Smooth muscle cell of the brain vasculature (primary cell): ENCODE data around the gene GNAI2.

Experiments
- DNase-seq: peaks from one replicate; pipeline ENCODE4 v3.0.0-alpha.2; 2012; ENCODE audit warnings: low read depth, low spot score

Gene GNAI2

DNA sequence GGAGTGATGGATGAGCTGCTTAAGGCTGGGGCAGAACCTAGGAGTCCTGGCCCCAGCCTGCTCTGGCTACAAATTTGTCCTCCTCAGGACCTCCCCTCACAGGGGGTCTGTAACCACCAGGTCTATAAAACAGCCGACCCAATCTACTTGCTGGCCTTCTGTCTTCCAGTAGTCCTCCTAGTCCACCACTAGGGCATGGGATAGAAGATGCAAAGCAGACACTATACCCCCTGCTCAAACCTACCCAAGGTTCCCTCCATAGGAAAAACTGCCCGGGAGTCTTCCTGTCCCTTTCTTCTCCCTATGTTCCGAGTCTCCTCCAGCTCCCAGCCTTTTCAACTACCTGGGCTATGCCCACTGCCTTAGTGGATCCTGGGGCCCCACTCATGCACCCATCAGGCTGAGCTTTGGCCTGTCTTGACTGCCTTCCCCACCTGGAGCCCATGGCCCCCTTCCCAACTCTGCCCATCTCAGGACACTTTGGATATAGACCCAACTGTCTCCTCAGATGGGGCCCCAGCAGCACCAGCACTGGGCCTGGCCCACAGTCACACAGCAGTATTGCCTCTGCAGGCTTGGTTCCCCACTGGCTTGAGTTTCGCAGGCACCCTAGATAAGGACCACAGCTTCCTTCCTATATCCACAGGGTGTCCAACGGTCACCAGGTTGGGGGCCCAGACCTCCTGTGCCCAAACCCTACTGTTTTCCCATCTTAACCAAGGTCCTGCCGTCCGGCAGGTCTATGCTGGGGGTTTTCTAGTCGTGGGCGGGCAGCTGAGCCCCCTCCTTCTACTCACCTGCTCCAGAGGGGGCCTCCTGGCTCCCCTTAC is 62.1 kb downstream of the GNAI2 start:
- DNase-seq, result no peak

DNA sequence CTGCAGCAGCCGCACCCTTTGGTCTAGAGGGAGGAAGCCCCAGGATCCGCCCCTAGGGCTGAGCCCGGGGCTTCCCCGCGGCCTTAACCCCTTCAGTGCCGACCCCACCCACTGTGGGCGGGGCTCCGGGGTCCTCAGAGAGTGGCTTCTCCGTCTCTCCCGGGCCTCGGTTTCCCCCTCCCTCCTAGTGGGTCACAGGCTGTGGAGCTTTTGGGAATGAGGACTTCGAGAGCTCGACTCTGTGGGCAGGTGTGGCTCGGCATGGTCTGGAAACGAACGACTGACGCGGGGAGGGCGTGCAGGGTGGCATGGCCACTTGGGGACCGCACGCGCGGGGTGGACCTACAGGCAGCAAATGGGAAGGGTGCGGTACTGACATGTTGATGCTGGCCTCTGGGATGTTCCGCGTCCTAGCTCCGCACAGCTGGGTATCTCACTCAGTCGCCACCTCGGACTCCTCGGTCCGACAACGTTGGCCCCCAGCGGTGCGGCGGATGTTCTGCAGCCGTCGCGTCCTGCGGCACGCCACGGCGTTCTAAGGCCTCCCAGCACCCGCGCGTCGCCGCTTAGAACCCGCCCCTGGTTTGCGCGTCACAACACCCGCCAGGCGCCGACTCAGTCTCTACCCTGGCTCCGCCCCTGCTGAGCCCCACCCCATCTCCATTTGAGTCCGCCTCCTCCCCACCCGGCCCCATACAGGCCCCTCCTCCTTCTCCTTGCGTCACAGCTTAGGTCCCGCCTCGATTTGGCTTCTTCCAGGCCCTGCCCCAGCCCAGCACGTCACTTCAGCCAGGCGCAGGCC is 63.0 kb downstream of the GNAI2 start, which contains the start of the genes HYAL3 and NAA80:
Gene HYAL3, minus strand, starts transcription at position 570 of the 802 bp plus-strand sequence. CDS start 3,803 bp downstream, outside the sequence.
Gene NAA80, minus strand, starts transcription at position 570 of the 802 bp plus-strand sequence. CDS start 1,942 bp downstream, outside the sequence.
- DNase-seq, result peak; percentile 99

DNA sequence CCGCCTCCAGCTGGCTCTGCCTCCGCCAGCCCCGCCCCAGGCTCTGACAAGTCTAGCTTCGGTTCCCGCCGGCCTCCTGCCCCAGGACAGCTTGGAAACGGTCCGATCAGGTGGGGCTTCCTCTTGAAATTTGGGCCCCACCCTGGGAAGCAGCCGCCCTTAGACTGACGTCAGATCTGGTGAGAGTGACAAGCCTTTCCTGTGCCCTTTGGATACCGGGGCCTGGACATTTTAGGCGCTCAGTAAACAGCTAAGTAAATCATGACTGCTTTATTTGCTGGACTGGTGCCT is 63.6 kb downstream of the GNAI2 start:
- no peak for DNase-seq

DNA sequence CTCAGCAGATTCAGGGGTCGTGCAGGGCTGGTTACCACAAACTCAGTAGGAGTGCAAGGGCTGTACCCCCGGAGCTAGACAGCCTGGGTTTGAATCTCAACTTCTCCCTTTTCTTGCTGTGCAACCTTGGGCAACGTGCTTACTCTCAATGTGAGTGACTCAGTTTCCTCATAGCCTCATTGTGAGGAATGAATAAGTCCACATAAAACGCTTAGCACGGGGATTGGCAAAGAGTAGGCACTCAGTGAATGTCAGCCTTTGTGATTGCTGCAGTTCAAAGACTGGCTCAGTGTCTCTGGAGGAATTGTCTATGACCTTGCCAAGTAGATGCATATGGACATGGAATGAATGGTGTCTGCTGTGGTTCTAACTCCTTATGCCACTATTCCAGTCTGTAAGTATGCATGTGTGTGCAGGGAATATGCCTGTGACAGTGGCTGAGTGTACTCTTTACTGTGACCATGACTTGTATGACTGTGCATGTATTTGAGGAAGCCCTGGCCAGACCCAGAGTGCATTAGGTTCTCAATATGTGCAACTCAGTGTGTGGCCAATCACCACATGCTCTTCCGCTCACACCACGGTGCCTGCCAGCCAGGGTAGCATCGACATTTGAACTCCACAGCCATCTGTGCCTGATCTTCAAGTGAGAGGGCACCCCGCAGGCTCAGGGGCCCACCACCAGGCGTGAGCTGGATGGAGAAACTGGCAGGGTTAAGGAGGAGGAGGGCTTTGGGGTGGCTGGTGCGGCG is 64.1 kb downstream of the GNAI2 start:
- no peak for DNase-seq

DNA sequence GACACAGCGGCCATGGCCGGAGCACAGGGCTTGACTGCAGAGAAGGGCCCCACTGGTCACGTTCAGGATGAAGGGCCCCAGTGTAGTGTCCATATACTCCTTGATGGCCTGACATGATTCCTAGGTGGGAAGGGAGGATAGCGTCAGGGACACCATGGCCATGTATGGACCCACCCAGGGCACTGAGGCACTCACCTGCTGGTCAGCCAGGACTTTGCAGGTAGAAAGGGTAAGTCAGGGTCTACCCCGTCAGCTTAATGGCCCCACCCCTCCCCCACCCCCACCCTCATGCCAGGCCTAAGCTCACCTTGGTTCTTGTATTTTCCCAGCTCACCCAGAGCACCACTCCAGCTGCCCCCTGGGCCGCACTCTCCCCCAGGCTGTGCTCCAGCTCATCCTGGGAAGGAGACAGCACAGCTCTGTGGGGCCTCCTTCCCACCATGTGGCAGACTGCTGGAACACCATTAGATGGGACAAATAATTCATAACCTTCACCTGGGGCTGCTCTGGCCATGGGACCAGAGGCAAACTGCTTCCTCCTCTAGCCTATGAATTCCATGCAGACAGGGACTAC is 64.8 kb downstream of the GNAI2 start:
- DNase-seq, result no peak

DNA sequence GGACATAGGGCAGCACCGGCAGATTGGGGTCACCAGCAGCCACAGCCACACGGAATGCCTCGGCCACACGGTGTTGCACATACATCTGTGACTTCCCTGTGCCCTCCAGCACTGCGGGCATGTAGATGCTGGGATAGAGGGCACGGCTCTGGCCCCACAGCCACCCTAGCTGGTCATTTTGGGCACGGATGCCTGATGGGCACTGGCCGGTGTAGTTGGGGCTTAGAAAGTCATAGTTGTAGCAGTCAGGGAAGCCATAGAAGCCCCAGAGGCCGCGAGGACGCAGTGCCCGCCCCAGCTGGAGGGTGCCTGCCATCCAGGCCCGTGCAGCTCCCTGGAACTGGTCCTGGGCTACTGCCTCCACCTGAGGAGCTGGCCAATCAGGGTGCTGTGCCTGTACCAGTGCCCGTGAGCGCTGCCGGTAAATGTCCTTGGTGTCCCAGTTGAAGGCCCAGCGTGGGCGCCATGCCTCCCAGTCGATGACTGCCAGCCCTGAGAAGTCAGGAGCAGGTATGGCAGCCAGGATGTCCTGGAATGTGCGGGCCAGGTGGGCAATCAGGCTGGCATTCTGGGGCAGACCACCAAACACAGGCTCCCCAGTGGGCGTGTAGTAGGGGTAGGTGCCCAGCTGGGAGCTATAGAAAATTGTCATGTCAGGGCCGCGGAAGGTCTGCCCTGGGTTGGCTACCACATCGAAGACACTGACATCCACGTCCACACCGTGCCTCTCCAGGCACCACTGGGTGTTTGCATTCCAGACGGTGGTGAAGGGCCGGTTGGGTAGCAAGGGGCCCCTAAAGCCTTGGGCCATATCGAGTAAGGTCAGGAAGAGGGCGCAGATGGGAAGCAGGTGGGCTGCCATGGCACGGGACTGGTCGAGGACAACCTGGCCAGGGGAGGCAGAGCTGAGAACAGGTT is 66.3 kb downstream of the GNAI2 start:
- DNase-seq, result no peak

DNA sequence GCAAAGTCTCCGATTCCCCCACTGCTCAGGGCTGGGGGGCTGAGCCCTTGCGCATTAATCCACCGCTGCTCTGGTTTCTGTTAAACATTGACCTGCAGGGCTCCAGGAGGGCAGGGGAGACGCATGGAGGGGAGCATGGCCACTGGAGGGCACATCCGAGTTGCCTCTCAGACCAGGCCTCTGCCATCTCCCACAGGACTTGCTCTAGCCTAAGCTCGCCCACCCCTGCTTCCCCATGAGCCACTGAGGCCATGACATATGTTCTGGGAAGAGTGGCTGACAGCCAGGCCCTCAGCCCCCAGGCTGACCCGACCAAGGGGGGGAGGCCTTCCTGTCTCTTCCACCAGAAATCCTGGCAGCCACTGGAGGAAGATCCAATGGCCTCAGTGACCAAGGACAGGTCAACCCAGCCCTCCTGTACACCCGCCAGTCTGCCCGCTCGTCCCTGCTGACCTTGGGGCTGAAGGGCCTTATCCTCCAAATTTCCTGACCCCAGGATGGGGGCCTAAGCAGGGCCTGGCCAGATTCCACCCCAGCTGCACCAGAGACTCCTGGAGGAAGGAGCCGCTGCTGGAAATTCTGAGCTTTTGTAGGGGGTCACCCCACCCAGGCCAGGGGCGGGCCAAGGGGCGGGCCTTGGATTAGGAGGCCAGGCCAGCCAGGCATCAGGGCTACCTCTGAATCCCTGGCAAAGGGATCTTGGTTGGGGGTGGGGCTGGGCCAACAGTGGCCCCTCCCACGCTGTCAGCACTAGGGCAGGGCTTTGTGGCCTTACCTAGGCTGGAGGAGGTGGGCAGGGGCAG is 67.2 kb downstream of the GNAI2 start, which contains the start of gene HYAL1:
Gene HYAL1, minus strand, starts transcription at position 562 of the 803 bp plus-strand sequence. CDS start 618 bp downstream, outside the sequence.
- DNase-seq, result no peak

DNA sequence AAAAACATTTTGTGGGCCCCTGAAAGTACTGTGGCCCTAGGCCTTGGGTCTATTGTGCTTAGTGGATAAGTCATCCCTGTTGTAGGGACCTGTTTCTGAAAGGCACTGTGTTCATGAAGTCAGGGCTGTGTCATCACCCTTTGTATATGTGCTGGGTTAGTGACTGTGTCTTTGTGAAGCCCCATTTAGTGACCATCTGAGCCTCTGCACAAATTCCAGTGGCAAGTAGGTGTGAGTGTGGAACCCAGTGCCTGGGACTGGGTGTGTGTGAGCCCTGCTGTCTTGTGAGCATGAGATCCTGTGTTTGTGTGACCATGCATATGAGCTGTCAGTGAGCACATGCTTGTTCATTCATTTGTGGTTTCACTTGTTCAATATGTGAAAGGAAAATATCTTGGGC is 68.6 kb downstream of the GNAI2 start:
- no peak for DNase-seq
